Stimulated activated CD4-positive, alpha-beta T cell treated with anti-CD3 and anti-CD28 coated beads, Interleukin-2, amount 100 ng/mL, for 48 hours (primary cell): ENCODE results near the gene KIF2A.
"Not testable (repeated sequence)": the region's sequence is repeated elsewhere in the genome, so short reads cannot be mapped to it uniquely, and the experiment has no call there.

Experiments used
- DNase-seq, 2 donors: peaks; one replicate each; pipeline ENCODE4 v3.0.0-alpha.2; 2020

KIF2A gene

GRCh38 chr5:62305715-62306322 is at the start of gene KIF2A:
Gene KIF2A, plus strand, starts transcription at chr5:62306206. Its CDS starts 267 bp downstream, at chr5:62306473.
- peak; percentile 81 to 92 for DNase-seq

GRCh38 chr5:62257020-62257367 is 49.0 kb upstream of the KIF2A start:
- no peak for DNase-seq

- no peak for DNase-seq
Observed at GRCh38 chr5:62258654-62259053, 47.4 kb upstream of the KIF2A start.

GRCh38 chr5:62259699-62260250 is 46.2 kb upstream of the KIF2A start:
- DNase-seq: no peak

- DNase-seq: no peak
Observed at GRCh38 chr5:62260513-62260912, 45.5 kb upstream of the KIF2A start.

- DNase-seq: no peak
Observed at GRCh38 chr5:62263401-62263800, 42.6 kb upstream of the KIF2A start.

GRCh38 chr5:62265648-62266112 is 40.3 kb upstream of the KIF2A start:
- DNase-seq: no peak

- no peak for DNase-seq
Observed at GRCh38 chr5:62266573-62266972, 39.4 kb upstream of the KIF2A start.

- DNase-seq: no peak
Observed at GRCh38 chr5:62268234-62268633, 37.8 kb upstream of the KIF2A start.

GRCh38 chr5:62268792-62269191 is 37.2 kb upstream of the KIF2A start:
- no peak for DNase-seq

GRCh38 chr5:62271370-62271769 is 34.6 kb upstream of the KIF2A start:
- no peak for DNase-seq

- no peak for DNase-seq
Observed at GRCh38 chr5:62271870-62272269, 34.1 kb upstream of the KIF2A start.

- no peak for DNase-seq
Observed at GRCh38 chr5:62273687-62274086, 32.3 kb upstream of the KIF2A start.

- DNase-seq: no peak
Observed at GRCh38 chr5:62275581-62275980, 30.4 kb upstream of the KIF2A start.

GRCh38 chr5:62281411-62281810 is 24.6 kb upstream of the KIF2A start:
- no peak for DNase-seq

- DNase-seq: no peak
Observed at GRCh38 chr5:62282064-62282463, 23.9 kb upstream of the KIF2A start.

- no peak for DNase-seq
Observed at GRCh38 chr5:62283005-62283404, 23.0 kb upstream of the KIF2A start.

GRCh38 chr5:62283861-62284260 is 22.1 kb upstream of the KIF2A start:
- no peak for DNase-seq

- peak; percentile 60 to 62 for DNase-seq
Observed at GRCh38 chr5:62284946-62285891, 20.8 kb upstream of the KIF2A start.

GRCh38 chr5:62286834-62287233 is 19.2 kb upstream of the KIF2A start:
- no peak for DNase-seq

- no peak for DNase-seq
Observed at GRCh38 chr5:62287237-62287636, 18.8 kb upstream of the KIF2A start.

- no peak for DNase-seq
Observed at GRCh38 chr5:62288118-62288517, 17.9 kb upstream of the KIF2A start.

GRCh38 chr5:62289813-62290212 is 16.2 kb upstream of the KIF2A start:
- DNase-seq: no peak

GRCh38 chr5:62291829-62292228 is 14.2 kb upstream of the KIF2A start:
- DNase-seq: not testable (repeated sequence)
